GM20000 (cell line): Measurements from ENCODE around the gene CNOT11.

Source experiments
- DNase-seq: peaks from one replicate; pipeline ENCODE4 v3.0.0; 2012; ENCODE audit warnings: low spot score
- CTCF ChIP-seq: IDR thresholded peaks from 2 replicates; pipeline ENCODE4 v1.5.1; 2012; ENCODE audit warnings: mild to moderate bottlenecking, control low read depth; ENCODE audit errors: extremely low read depth, missing control alignments

The CNOT11 gene

GRCh38 chr2:101300164-101300563 is 47.5 kb downstream of the CNOT11 start:
- DNase-seq: no peak
- TF ChIP-seq CTCF: no peak

- no peak for DNase-seq
- no peak for TF ChIP-seq CTCF
Measured at GRCh38 chr2:101300836-101301235, 48.1 kb downstream of the CNOT11 start.

- TF ChIP-seq CTCF: no peak
- DNase-seq: no peak
Measured at GRCh38 chr2:101302016-101302415, 49.3 kb downstream of the CNOT11 start.

- no peak for TF ChIP-seq CTCF
- no peak for DNase-seq
Measured at GRCh38 chr2:101303688-101304087, 51.0 kb downstream of the CNOT11 start.

GRCh38 chr2:101305035-101305434 is 52.3 kb downstream of the CNOT11 start:
- TF ChIP-seq CTCF: no peak
- no peak for DNase-seq

- DNase-seq: no peak
- TF ChIP-seq CTCF: no peak
Measured at GRCh38 chr2:101305492-101306078, 52.9 kb downstream of the CNOT11 start.

- no peak for DNase-seq
- no peak for TF ChIP-seq CTCF
Measured at GRCh38 chr2:101306410-101306809, 53.7 kb downstream of the CNOT11 start.

GRCh38 chr2:101307503-101307902 is 54.8 kb downstream of the CNOT11 start:
- TF ChIP-seq CTCF: no peak
- peak; percentile 19 for DNase-seq
